Stimulated activated CD4-positive, alpha-beta T cell treated with anti-CD3 and anti-CD28 coated beads, TNF-alpha, amount 100 ng/mL, for 4 hours (primary cell): ENCODE measurements around the gene PLK5.
"Not testable (repeated sequence)": the region's sequence is repeated elsewhere in the genome, so short reads cannot be mapped to it uniquely, and the experiment has no call there.

Experiments
- DNase-seq, 3 experiments: peaks; one replicate each; pipeline ENCODE4 v3.0.0-alpha.2; 2020; ENCODE audit warnings: low read depth in 3 of 3

Gene PLK5

GRCh38 chr19:1523412-1524286 is at the start of gene PLK5:
TSS of gene PLK5 (plus strand) at chr19:1524077. CDS start at chr19:1526997, 2,920 bp downstream.
- no peak for DNase-seq

GRCh38 chr19:1474765-1475351 is 49.0 kb upstream of the PLK5 start:
- DNase-seq = no peak

GRCh38 chr19:1475751-1476437 is 48.0 kb upstream of the PLK5 start:
- DNase-seq = no peak

GRCh38 chr19:1477056-1477455 is 46.8 kb upstream of the PLK5 start:
- DNase-seq = not testable (repeated sequence)

- peak; percentile 85 to 86 (median 86) for DNase-seq
These were observed 44.8 kb upstream of the PLK5 start, which contains the start of gene C19orf25 for GRCh38 chr19:1478934-1479707. TSS of gene C19orf25 (minus strand) at chr19:1479215. CDS start at chr19:1478903, 312 bp downstream.

- DNase-seq = no peak
These were observed 42.5 kb upstream of the PLK5 start for GRCh38 chr19:1481224-1481892.

- no peak for DNase-seq
These were observed 42.0 kb upstream of the PLK5 start for GRCh38 chr19:1481893-1482360.

GRCh38 chr19:1482361-1483130 is 41.3 kb upstream of the PLK5 start:
- no peak for DNase-seq

- no peak for DNase-seq
These were observed 40.5 kb upstream of the PLK5 start for GRCh38 chr19:1483131-1483978.

GRCh38 chr19:1483979-1484428 is 39.9 kb upstream of the PLK5 start:
- no peak for DNase-seq

- DNase-seq = no peak
These were observed 36.9 kb upstream of the PLK5 start for GRCh38 chr19:1486720-1487575.

- no peak for DNase-seq
These were observed 36.1 kb upstream of the PLK5 start for GRCh38 chr19:1487576-1488281.

- DNase-seq = no peak
These were observed 35.6 kb upstream of the PLK5 start for GRCh38 chr19:1488282-1488601.

- DNase-seq = no peak
These were observed 34.2 kb upstream of the PLK5 start for GRCh38 chr19:1489463-1490310.

GRCh38 chr19:1490311-1491113 is 33.4 kb upstream of the PLK5 start, which contains the start of gene PCSK4:
TSS of gene PCSK4 (minus strand) at chr19:1490350. CDS start at chr19:1490346, 4 bp downstream.
- peak; percentile 96 to 97 (median 97) for DNase-seq
